Heart right ventricle (tissue), 16 donors: ENCODE measurements around the gene PRKRIP1. TPM values are rescaled to one million over a fixed set of nuclear protein-coding genes. Genes with fewer than 3 reads are reported as not detected.
"Not testable (repeated sequence)": the region's sequence is repeated elsewhere in the genome, so short reads cannot be mapped to it uniquely, and the experiment has no call there.

ENCODE experiments used
- ATAC-seq, 8 donors: fragments of 200-7000 bp; cut with Tn5 transposase; one replicate each; pipeline ENCODE4 v1.9.1; 2020; ENCODE audit warnings: mild to moderate bottlenecking in 8 of 8, moderate library complexity in 8 of 8, moderate number of reproducible peaks in 1 of 8
- DNase-seq, 2 donors: peaks; one replicate each; pipeline ENCODE4 v3.0.0-alpha.2; 2020
- H3K27ac ChIP-seq, 10 donors: fragments of 200-600 bp; sonication (generic) in 2 of 10; one replicate each; pipeline versions ENCODE4 v1.5.0 to v1.8.0; 2020 to 2022; ENCODE audit warnings: mild to moderate bottlenecking in 3 of 10
- H3K27me3 ChIP-seq, 7 donors: fragments of 200-600 bp; one replicate each; pipeline ENCODE4 v1.8.0; 2021 to 2022; ENCODE audit warnings: mild to moderate bottlenecking in 2 of 7
- H3K36me3 ChIP-seq, 9 donors: fragments of 200-600 bp; sonication (generic) in 1 of 9; one replicate each; pipeline versions ENCODE4 v1.5.0 to v1.8.0; 2020 to 2022; ENCODE audit warnings: mild to moderate bottlenecking in 2 of 9
- H3K4me1 ChIP-seq, 9 donors: fragments of 200-600 bp; sonication (generic) in 1 of 9; one replicate each; pipeline versions ENCODE4 v1.5.0 to v1.8.0; 2020 to 2022; ENCODE audit warnings: mild to moderate bottlenecking in 4 of 9
- H3K4me3 ChIP-seq, 10 donors: fragments of 200-600 bp; sonication (generic) in 2 of 10; one replicate each; pipeline versions ENCODE4 v1.5.0 to v1.8.0; 2020 to 2022; ENCODE audit warnings: mild to moderate bottlenecking in 7 of 10, moderate library complexity in 2 of 10
- H3K9me3 ChIP-seq, 11 donors: fragments of 200-600 bp in 10 of 11; sonication (generic) in 2 of 11; one replicate each; pipeline versions ENCODE4 v1.5.0 to v1.8.0; 2013 to 2022; ENCODE audit warnings: mild to moderate bottlenecking in 2 of 11, control low read depth in 1 of 11, moderate library complexity in 1 of 11
- CTCF ChIP-seq, 9 donors: fragments of 200-600 bp; sonication (generic) in 2 of 9; IDR thresholded peaks; one replicate each; pipeline versions ENCODE4 v1.5.0 to v1.8.0; 2021 to 2022; ENCODE audit warnings: antibody characterized with exemption in 9 of 9, mild to moderate bottlenecking in 5 of 9, moderate library complexity in 1 of 9
- WGBS, 2 donors: extraction: QIAGEN DNeasy Blood & Tissue Kit; methylation state at CpG; one replicate each; pipeline ENCODE4 v1.1.7; 2013; ENCODE audit warnings: inconsistent platforms in 1 of 2; 5-methylcytosine and 5-hydroxymethylcytosine counted together
- intact Hi-C, 10 donors: fragments of 100-400 bp; cut with DNase I; formaldehyde crosslinking; loops; one replicate each; pipeline versions ENCODE4 v1.11.1 to v1.14.2; 2022
- polyA plus RNA-seq, 2 donors: library from polyadenylated mRNA; stranded (reverse); fragments of 200-250 nt; gene quantifications; one replicate each; pipeline ENCODE4 v1.2.3, GENCODE V29; 2013
- total RNA-seq, 10 donors: library from RNA; stranded (reverse); fragmentation: NEBNext Ultra II Directional in 3 of 10; extraction: Animal tissue kit (Norgen Biotek cat#: 25700) in 3 of 10; gene quantifications; one replicate each; pipeline versions ENCODE4 v1.2.1 to v1.2.4, GENCODE V29; 2021 to 2023
- donor health status: Arrhythmogenic right ventricular cardiomyopathy.
- donor health status: ischemic (EF 13 %, LVEDD 7.1; RV severe dilation, severe dysfunction).
- donor health status: healthy with polysubstance abuse.
- donor health status: DM: no; HTN: yes; CAD: no.
- donor health status: DM: no; HTN: no; CAD: no.
- donor health status: ischemic (EF 25% LVEDD 6.9; RV normal size, moderate dysfunction).
- donor health status: ischemic (EF 25% LVEDD 5.7; RV mildly dilated, moderate dysfunction).
- donor health status: healthy.
- donor health status: DM: yes; HTN: yes; CAD: no.
- donor health status: Ischemic cardiomyopathy.
- donor health status: ischemic (EF 35%, LVEDD 5.7; RV mildly dilated, moderate dysfunction).
- donor health status: nonischemic (EF 11% LVEDD 7.7; RV severe dilation, severe dysfunction).
- donor health status: DM: yes; HTN: yes; CAD: no.
- donor health status: PGD.
- donor health status: ischemic (EF 29% LVEDD 5.4; RV normal size, mild dysfunction).
- donor health status: nonischemic (EF 23%, LVEDD 6.1; RV moderate dilation, normal function).

The PRKRIP1 gene
- total and polyA plus RNA-seq, 12 donors: 7.1 to 28.2 (median 11.3) TPM

- DNase-seq (no peak), ATAC-seq (peak; percentile 50 to 92 (median 79))
- 72 to 75% methylated on average over 15 of the region's 15 CpGs for WGBS, 2 donors
- H3K27me3 ChIP-seq: no peaks in the 10 kb centered on the region
- no peak overlapping the region for H3K27ac ChIP-seq
- H3K4me1 ChIP-seq: peaks cover 0 to 6% (median 0%) of the 10 kb centered on the region in 9 donors
- TF ChIP-seq CTCF (IDR thresholded peaks at IDR 0.05): peak; percentile 38 to 84 (median 64)
- H3K4me3 ChIP-seq: no peak overlapping the region
- H3K9me3 ChIP-seq: no peaks in the 10 kb centered on the region
- H3K36me3 ChIP-seq: peaks cover 0 to 100% (median 77%) of the 10 kb centered on the region in 9 donors
- intact Hi-C loops: no loop called here
Measured at GRCh38 chr7:102404005-102404861, 8.1 kb downstream of the PRKRIP1 start.

GRCh38 chr7:102404862-102405188 is 8.7 kb downstream of the PRKRIP1 start:
- H3K27ac ChIP-seq, ATAC-seq, H3K27me3 ChIP-seq, H3K9me3 ChIP-seq, H3K4me3 ChIP-seq, H3K4me1 ChIP-seq, DNase-seq: not testable (repeated sequence)
- H3K36me3 ChIP-seq: peaks cover 0 to 100% (median 78%) of the 10 kb centered on the region in 9 donors
- intact Hi-C loops: loop anchor here in 1 of 10 donors (5.0 kb wide), 1 partner anchor 62 kb away; no protein-coding TSS in a partner anchor
- WGBS, 2 donors: 95 to 97% methylated on average over 5 of the region's 5 CpGs

GRCh38 chr7:102407910-102408309 is 11.7 kb downstream of the PRKRIP1 start:
- 95 to 96% methylated on average over 6 of the region's 6 CpGs for WGBS, 2 donors
- no peak overlapping the region for H3K4me3 ChIP-seq
- intact Hi-C loops: loop anchor here in 1 of 10 donors (5.0 kb wide), 1 partner anchor 59 kb away; no protein-coding TSS in a partner anchor
- ATAC-seq: no peak
- peaks cover 0 to 100% (median 64%) of the 10 kb centered on the region in 9 donors for H3K36me3 ChIP-seq
- H3K9me3 ChIP-seq: peaks cover 0 to 8% (median 0%) of the 10 kb centered on the region in 11 donors
- no peak for TF ChIP-seq CTCF (IDR thresholded peaks at IDR 0.05)
- H3K4me1 ChIP-seq: peaks cover 0 to 16% (median 6%) of the 10 kb centered on the region in 9 donors
- DNase-seq: no peak
- no peaks in the 10 kb centered on the region for H3K27me3 ChIP-seq
- no peak overlapping the region for H3K27ac ChIP-seq

GRCh38 chr7:102408530-102408929 is 12.4 kb downstream of the PRKRIP1 start:
- H3K4me3 ChIP-seq, H3K27ac ChIP-seq, ATAC-seq, H3K27me3 ChIP-seq, H3K9me3 ChIP-seq, DNase-seq: not testable (repeated sequence)
- Histone ChIP-seq H3K36me3 (peaks cover 0 to 100% (median 57%) of the 10 kb centered on the region in 9 donors), H3K4me1 (peaks cover 0 to 19% (median 8%) of the 10 kb centered on the region in 9 donors)
- intact Hi-C loops: loop anchor here in 1 of 10 donors (5.0 kb wide), 1 partner anchor 59 kb away; no protein-coding TSS in a partner anchor
- WGBS, 2 donors: 97 to 98% methylated on average over 6 of the region's 6 CpGs

- Histone ChIP-seq H3K27ac (no peak overlapping the region), H3K36me3 (peaks cover 0 to 100% (median 52%) of the 10 kb centered on the region in 9 donors), H3K4me1 (peaks cover 0 to 14% (median 8%) of the 10 kb centered on the region in 9 donors), H3K27me3 (no peaks in the 10 kb centered on the region), H3K9me3 (peaks cover 0 to 8% (median 0%) of the 10 kb centered on the region in 11 donors), H3K4me3 (no peak overlapping the region)
- DNase-seq: no peak
- intact Hi-C loops: loop anchor here in 1 of 10 donors (5.0 kb wide), 1 partner anchor 58 kb away; no protein-coding TSS in a partner anchor
- TF ChIP-seq CTCF (IDR thresholded peaks at IDR 0.05): no peak
- WGBS, 2 donors: 96 to 98% methylated on average over 4 of the region's 4 CpGs
- ATAC-seq: no peak
Measured at GRCh38 chr7:102409340-102409739, 13.2 kb downstream of the PRKRIP1 start.
